Vagina (tissue), 2 donors: Measurements from ENCODE around the gene EPC1.

Experiments
- POLR2AphosphoS5 ChIP-seq, 2 donors: sonication (generic); formaldehyde crosslinking; IDR thresholded peaks; one replicate each; pipeline ENCODE4 v1.9.0; 2017; ENCODE audit warnings: antibody characterized with exemption in 2 of 2, mild to moderate bottlenecking in 2 of 2, low read depth in 1 of 2; ENCODE audit not compliant: insufficient read depth in 1 of 2
- TF ChIP-seq, protein P1 (sequence below), 3 experiments: fragments of 450-650 bp in 2 of 3; fragments of 200-600 bp in 1 of 3; sonication (generic) in 1 of 3; IDR thresholded peaks; one replicate each; pipeline ENCODE4 v1.5.1; 2017 to 2019; ENCODE audit warnings: antibody characterized with exemption in 3 of 3, mild to moderate bottlenecking in 2 of 3, moderate library complexity in 2 of 3

- TF ChIP-seq, protein P1, sequence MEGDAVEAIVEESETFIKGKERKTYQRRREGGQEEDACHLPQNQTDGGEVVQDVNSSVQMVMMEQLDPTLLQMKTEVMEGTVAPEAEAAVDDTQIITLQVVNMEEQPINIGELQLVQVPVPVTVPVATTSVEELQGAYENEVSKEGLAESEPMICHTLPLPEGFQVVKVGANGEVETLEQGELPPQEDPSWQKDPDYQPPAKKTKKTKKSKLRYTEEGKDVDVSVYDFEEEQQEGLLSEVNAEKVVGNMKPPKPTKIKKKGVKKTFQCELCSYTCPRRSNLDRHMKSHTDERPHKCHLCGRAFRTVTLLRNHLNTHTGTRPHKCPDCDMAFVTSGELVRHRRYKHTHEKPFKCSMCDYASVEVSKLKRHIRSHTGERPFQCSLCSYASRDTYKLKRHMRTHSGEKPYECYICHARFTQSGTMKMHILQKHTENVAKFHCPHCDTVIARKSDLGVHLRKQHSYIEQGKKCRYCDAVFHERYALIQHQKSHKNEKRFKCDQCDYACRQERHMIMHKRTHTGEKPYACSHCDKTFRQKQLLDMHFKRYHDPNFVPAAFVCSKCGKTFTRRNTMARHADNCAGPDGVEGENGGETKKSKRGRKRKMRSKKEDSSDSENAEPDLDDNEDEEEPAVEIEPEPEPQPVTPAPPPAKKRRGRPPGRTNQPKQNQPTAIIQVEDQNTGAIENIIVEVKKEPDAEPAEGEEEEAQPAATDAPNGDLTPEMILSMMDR (IDR thresholded peaks at IDR 0.05), result no peak
- no peak for TF ChIP-seq POLR2AphosphoS5 (IDR thresholded peaks at IDR 0.05; ENCODE audit: insufficient read depth in 1 of 2, low read depth in 1 of 2)
Measured at GRCh38 chr10:32384171-32384570, 37.2 kb upstream of the EPC1 start.
